Activated CD4-positive, CD25-positive, alpha-beta regulatory T cell treated with anti-CD3 and anti-CD28 coated beads, Interleukin-2, amount 50 U/mL, for 16 hours (primary cell): ENCODE data around the gene BICDL2.
"Not testable (repeated sequence)": the region's sequence is repeated elsewhere in the genome, so short reads cannot be mapped to it uniquely, and the experiment has no call there.

Experiments
- DNase-seq: peaks from one replicate; pipeline ENCODE4 v3.0.0-alpha.2; 2020; ENCODE audit warnings: low read depth, low spot score

Gene BICDL2

GRCh38 chr16:3036726-3037315 is at the start of gene BICDL2:
TSS of gene BICDL2 (minus strand) at chr16:3036944. CDS start at chr16:3035496, 1,448 bp downstream.
- DNase-seq: no peak

- DNase-seq: no peak
Measured at GRCh38 chr16:3085868-3086595, 49.3 kb upstream of the BICDL2 start.

- no peak for DNase-seq
Measured at GRCh38 chr16:3084969-3085670, 48.4 kb upstream of the BICDL2 start.

- no peak for DNase-seq
Measured at GRCh38 chr16:3084491-3084890, 47.7 kb upstream of the BICDL2 start.

GRCh38 chr16:3083408-3083807 is 46.7 kb upstream of the BICDL2 start:
- DNase-seq: not testable (repeated sequence)

GRCh38 chr16:3081957-3082356 is 45.2 kb upstream of the BICDL2 start:
- not testable (repeated sequence) for DNase-seq

- DNase-seq: no peak
Measured at GRCh38 chr16:3080024-3080423, 43.3 kb upstream of the BICDL2 start.

- no peak for DNase-seq
Measured at GRCh38 chr16:3076577-3076976, 39.8 kb upstream of the BICDL2 start.

- not testable (repeated sequence) for DNase-seq
Measured at GRCh38 chr16:3075946-3076345, 39.2 kb upstream of the BICDL2 start.

- no peak for DNase-seq
Measured at GRCh38 chr16:3075523-3075915, 38.8 kb upstream of the BICDL2 start.

- DNase-seq: peak; percentile 71
Measured at GRCh38 chr16:3074860-3075522, 38.2 kb upstream of the BICDL2 start.

GRCh38 chr16:3073448-3073847 is 36.7 kb upstream of the BICDL2 start:
- no peak for DNase-seq

- not testable (repeated sequence) for DNase-seq
Measured at GRCh38 chr16:3072576-3073263, 36.0 kb upstream of the BICDL2 start.

- DNase-seq: not testable (repeated sequence)
Measured at GRCh38 chr16:3072148-3072547, 35.4 kb upstream of the BICDL2 start.

GRCh38 chr16:3071655-3072054 is 34.9 kb upstream of the BICDL2 start:
- DNase-seq: no peak

- no peak for DNase-seq
Measured at GRCh38 chr16:3070608-3071111, 33.9 kb upstream of the BICDL2 start.

- DNase-seq: not testable (repeated sequence)
Measured at GRCh38 chr16:3069146-3069545, 32.4 kb upstream of the BICDL2 start.

- DNase-seq: no peak
Measured at GRCh38 chr16:3068487-3068886, 31.7 kb upstream of the BICDL2 start.

- no peak for DNase-seq
Measured at GRCh38 chr16:3066440-3066748, 29.6 kb upstream of the BICDL2 start.

- no peak for DNase-seq
Measured at GRCh38 chr16:3065742-3066439, 29.1 kb upstream of the BICDL2 start.
